ENCODE results near the gene LPCAT3. TPM values are rescaled to one million over a fixed set of nuclear protein-coding genes. Genes with fewer than 3 reads are reported as not detected.

The LPCAT3 gene
- total and polyA plus RNA-seq, 2 of the 13 experiments (the other 11 are each of a cell fraction or from before 2014, with no cell fraction given): 44.5 to 64.3 TPM

- POLR2A ChIA-PET: no interaction called here
- H3K79me2 ChIP-seq (ENCODE audit: insufficient read depth, low read length): peaks cover 36% of the 10 kb centered on the region
- BruUV-seq (replicated peaks): no TSS peak
- no peak for TF ChIP-seq ZNF614 (CRISPR knock-in tag; IDR thresholded peaks at IDR 0.05; ENCODE audit: borderline replicate concordance)
- no peak for TF ChIP-seq CREM (IDR thresholded peaks at IDR 0.05)
- no peak for TF ChIP-seq CREM (CRISPR knock-in tag; IDR thresholded peaks at IDR 0.05)
- no peak for TF ChIP-seq ZNF720 (CRISPR knock-in tag; IDR thresholded peaks at IDR 0.05)
- no peak for TF ChIP-seq ZNF550 (CRISPR knock-in tag; IDR thresholded peaks at IDR 0.05; ENCODE audit: borderline replicate concordance)
- no peak for TF ChIP-seq KDM5A (IDR thresholded peaks at IDR 0.05; ENCODE audit: borderline replicate concordance, low read length)
- no peak for TF ChIP-seq SMYD3 (CRISPR knock-in tag; IDR thresholded peaks at IDR 0.05)
- TF ChIP-seq KIAA2018 (CRISPR knock-in tag; IDR thresholded peaks at IDR 0.05; ENCODE audit: borderline replicate concordance): no peak
- TF ChIP-seq, protein P1, sequence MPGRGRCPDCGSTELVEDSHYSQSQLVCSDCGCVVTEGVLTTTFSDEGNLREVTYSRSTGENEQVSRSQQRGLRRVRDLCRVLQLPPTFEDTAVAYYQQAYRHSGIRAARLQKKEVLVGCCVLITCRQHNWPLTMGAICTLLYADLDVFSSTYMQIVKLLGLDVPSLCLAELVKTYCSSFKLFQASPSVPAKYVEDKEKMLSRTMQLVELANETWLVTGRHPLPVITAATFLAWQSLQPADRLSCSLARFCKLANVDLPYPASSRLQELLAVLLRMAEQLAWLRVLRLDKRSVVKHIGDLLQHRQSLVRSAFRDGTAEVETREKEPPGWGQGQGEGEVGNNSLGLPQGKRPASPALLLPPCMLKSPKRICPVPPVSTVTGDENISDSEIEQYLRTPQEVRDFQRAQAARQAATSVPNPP (CRISPR knock-in tag; IDR thresholded peaks at IDR 0.05): no peak
- no peak for TF ChIP-seq NFYC (CRISPR knock-in tag; IDR thresholded peaks at IDR 0.05)
- no peak for TF ChIP-seq ZNF367 (CRISPR knock-in tag; IDR thresholded peaks at IDR 0.05; ENCODE audit: borderline replicate concordance)
- no peak for TF ChIP-seq ZNF713 (CRISPR knock-in tag; IDR thresholded peaks at IDR 0.05)
- no peak for TF ChIP-seq KLF6 (CRISPR knock-in tag; IDR thresholded peaks at IDR 0.05)
- no peak for TF ChIP-seq TFDP2 (CRISPR knock-in tag; IDR thresholded peaks at IDR 0.05)
- TF ChIP-seq ZNF691 (CRISPR knock-in tag; IDR thresholded peaks at IDR 0.05; ENCODE audit: borderline replicate concordance, low read depth): no peak
These were observed 5.2 kb downstream of the LPCAT3 start for GRCh38 chr12:7013101-7013500.

More at GRCh38 chr12:7013101-7013500, 5.2 kb downstream of the LPCAT3 start:
- ATAC-seq (no peak), DNase-seq (ENCODE audit: low spot score) (no peak), FAIRE-seq (no peak)
- 100% methylated on average over 3 of the region's 3 CpGs for WGBS (ENCODE audit: low lambda C conversion rate)
- no peaks in the 10 kb centered on the region; a peak in 1 of 5 replicates for H3K27me3 ChIP-seq (ENCODE audit: control insufficient read depth in 1 of 2, insufficient read depth in 2 of 2, low read length in 2 of 2)
- no peak overlapping the region for H3K4me3 ChIP-seq (replicated peaks in 1 of 3; ENCODE audit: insufficient read depth in 1 of 3, low read depth in 2 of 3, low read length in 3 of 3)
- in situ Hi-C loops (cut with HindIII; ENCODE audit: extremely low pct_ligation_motif_present, low pct_unique_long_range_greater_than_20kb): no loop called here
- intact Hi-C loops (cut with micrococcal nuclease; ENCODE audit: unreplicated experiment): no loop called here
- CTCF ChIA-PET (ENCODE audit: low intra/inter-chr PET ratio, low total read pairs): no interaction called here
- no peak overlapping the region for H3K4me2 ChIP-seq (ENCODE audit: low read depth, low read length)
- no peak overlapping the region for H3K27ac ChIP-seq (ENCODE audit: extremely low read length, insufficient read depth, low read length)
- no peaks in the 10 kb centered on the region; the same call in 1 of the 2 replicates for H4K20me1 ChIP-seq (ENCODE audit: insufficient read depth, low read length)
- peaks cover 2 to 9% of the 10 kb centered on the region in 2 experiments; a peak in 4 of 5 replicates for H3K36me3 ChIP-seq (replicated peaks in 1 of 2; ENCODE audit: control insufficient read depth in 1 of 2, insufficient read depth in 2 of 2, low read length in 2 of 2)
- no peak overlapping the region for H2AFZ ChIP-seq (ENCODE audit: low read length)
- no peak overlapping the region for H3K9ac ChIP-seq (ENCODE audit: insufficient read depth, low read depth, low read length)
- H3K4me1 ChIP-seq (ENCODE audit: insufficient read depth, low read length): peaks cover 34% of the 10 kb centered on the region
- no peaks in the 10 kb centered on the region for H3K9me3 ChIP-seq (ENCODE audit: low read length)

Measured in HepG2 (cell line).